Measurements from ENCODE around the gene ROBO1. TPM values are rescaled to one million over a fixed set of nuclear protein-coding genes. Genes with fewer than 3 reads are reported as not detected.
A peak's percentile ranks its signal among the peaks of the same experiment; 100 is the strongest.

ROBO1 gene
- total and polyA plus RNA-seq, 2 experiments from 2014 or later: 18.8 to 31.9 TPM

- Histone ChIP-seq H3K4me3 (no peak overlapping the region), H3K4me2 (ENCODE audit: unreplicated experiment) (no peak overlapping the region), H3K36me3 (ENCODE audit: low read depth) (no peaks in the 10 kb centered on the region), H3K79me2 (ENCODE audit: insufficient read depth) (no peaks in the 10 kb centered on the region), H3K27ac (no peak overlapping the region), H3F3A (ENCODE audit: insufficient read depth) (peaks cover 6% of the 10 kb centered on the region; the same call in 1 of the 2 replicates), H3K27me3 (replicated peaks; ENCODE audit: insufficient read depth) (no peaks in the 10 kb centered on the region), H4K20me1 (ENCODE audit: insufficient read depth) (no peaks in the 10 kb centered on the region), H3K4me1 (ENCODE audit: insufficient read depth) (peaks cover 6% of the 10 kb centered on the region), H3K9ac (no peak overlapping the region), H3K9me3 (ENCODE audit: low read depth) (no peaks in the 10 kb centered on the region), H3K9me2 (ENCODE audit: insufficient read depth) (0 out of 2 replicates have a peak, but pooled peaks cover 3% of the 10 kb centered on the region), H2AFZ (no peak overlapping the region)
- peak; percentile 6 for DNase-seq
- TF ChIP-seq EZH2 (IDR thresholded peaks at IDR 0.05; ENCODE audit: insufficient read depth, poor library complexity, severe bottlenecking) (no peak), EZH2phosphoT487 (IDR thresholded peaks at IDR 0.05; ENCODE audit: insufficient read depth, low read depth) (no peak)
- 37 to 42% methylated on average over 4 of the region's 4 CpGs for WGBS, 2 experiments (ENCODE audit: low coverage in 1 of 2, low lambda C conversion rate in 2 of 2, missing lambda C conversion rate in 2 of 2)
- in situ Hi-C loops (cut with MboI): no loop called here
Measured at GRCh38 chr3:78809966-78810365, 957.8 kb downstream of the ROBO1 start.

- DNase-seq: peak; percentile 63
- Histone ChIP-seq H3K9me3 (ENCODE audit: low read depth) (no peaks in the 10 kb centered on the region), H4K20me1 (ENCODE audit: insufficient read depth) (no peaks in the 10 kb centered on the region), H3K36me3 (ENCODE audit: low read depth) (no peaks in the 10 kb centered on the region), H2AFZ (peak overlapping the region; percentile 48), H3K9ac (peak overlapping the region; percentile 18; the same call in 1 of the 2 replicates), H3F3A (ENCODE audit: insufficient read depth) (peaks cover 13% of the 10 kb centered on the region), H3K27me3 (replicated peaks; ENCODE audit: insufficient read depth) (no peaks in the 10 kb centered on the region), H3K27ac (peak overlapping the region; percentile 37), H3K9me2 (ENCODE audit: insufficient read depth) (no peaks in the 10 kb centered on the region), H3K4me2 (ENCODE audit: unreplicated experiment) (peak overlapping the region; percentile 16), H3K79me2 (ENCODE audit: insufficient read depth) (peaks cover 3% of the 10 kb centered on the region; the same call in 1 of the 2 replicates), H3K4me3 (peak overlapping the region; percentile 43), H3K4me1 (ENCODE audit: insufficient read depth) (peaks cover 16% of the 10 kb centered on the region)
- 4 to 8% methylated on average over 2 of the region's 2 CpGs for WGBS, 2 experiments (ENCODE audit: low coverage in 1 of 2, low lambda C conversion rate in 2 of 2, missing lambda C conversion rate in 2 of 2)
- in situ Hi-C loops (cut with MboI): no loop called here
- TF ChIP-seq EZH2 (IDR thresholded peaks at IDR 0.05; ENCODE audit: insufficient read depth, poor library complexity, severe bottlenecking) (no peak), EZH2phosphoT487 (IDR thresholded peaks at IDR 0.05; ENCODE audit: insufficient read depth, low read depth) (no peak)
Measured at GRCh38 chr3:78804251-78805037, 963.4 kb downstream of the ROBO1 start.

- Histone ChIP-seq H3F3A (ENCODE audit: insufficient read depth) (peaks cover 13% of the 10 kb centered on the region), H3K27ac (no peak overlapping the region), H2AFZ (no peak overlapping the region), H3K36me3 (ENCODE audit: low read depth) (no peaks in the 10 kb centered on the region), H3K9ac (no peak overlapping the region), H3K4me1 (ENCODE audit: insufficient read depth) (peaks cover 16% of the 10 kb centered on the region), H3K79me2 (ENCODE audit: insufficient read depth) (peaks cover 3% of the 10 kb centered on the region; the same call in 1 of the 2 replicates), H3K9me2 (ENCODE audit: insufficient read depth) (no peaks in the 10 kb centered on the region), H4K20me1 (ENCODE audit: insufficient read depth) (no peaks in the 10 kb centered on the region), H3K4me2 (ENCODE audit: unreplicated experiment) (no peak overlapping the region), H3K27me3 (replicated peaks; ENCODE audit: insufficient read depth) (no peaks in the 10 kb centered on the region), H3K4me3 (no peak overlapping the region), H3K9me3 (ENCODE audit: low read depth) (no peaks in the 10 kb centered on the region)
- in situ Hi-C loops (cut with MboI): no loop called here
- 96 to 100% methylated on average over 1 of the region's 1 CpG for WGBS, 2 experiments (ENCODE audit: low coverage in 1 of 2, low lambda C conversion rate in 2 of 2, missing lambda C conversion rate in 2 of 2)
- TF ChIP-seq EZH2 (IDR thresholded peaks at IDR 0.05; ENCODE audit: insufficient read depth, poor library complexity, severe bottlenecking): no peak
- TF ChIP-seq EZH2phosphoT487 (IDR thresholded peaks at IDR 0.05; ENCODE audit: insufficient read depth, low read depth): no peak
- DNase-seq: no peak
Measured at GRCh38 chr3:78802562-78802930, 965.3 kb downstream of the ROBO1 start.

GRCh38 chr3:78801926-78802561 lies 965.8 kb downstream of the ROBO1 start:
- in situ Hi-C loops (cut with MboI): no loop called here

More at GRCh38 chr3:78801926-78802561, 965.8 kb downstream of the ROBO1 start:
- no peak overlapping the region for H3K9ac ChIP-seq
- H3K9me3 ChIP-seq (ENCODE audit: low read depth): no peaks in the 10 kb centered on the region
- peaks cover 3% of the 10 kb centered on the region; the same call in 1 of the 2 replicates for H3K79me2 ChIP-seq (ENCODE audit: insufficient read depth)
- H3K4me1 ChIP-seq (ENCODE audit: insufficient read depth): peaks cover 16% of the 10 kb centered on the region
- peaks cover 13% of the 10 kb centered on the region for H3F3A ChIP-seq (ENCODE audit: insufficient read depth)
- TF ChIP-seq EZH2 (IDR thresholded peaks at IDR 0.05; ENCODE audit: insufficient read depth, poor library complexity, severe bottlenecking) (no peak), EZH2phosphoT487 (IDR thresholded peaks at IDR 0.05; ENCODE audit: insufficient read depth, low read depth) (no peak)
- H3K4me3 ChIP-seq: no peak overlapping the region
- H3K4me2 ChIP-seq (ENCODE audit: unreplicated experiment): no peak overlapping the region
- no peak overlapping the region for H2AFZ ChIP-seq
- H3K27me3 ChIP-seq (replicated peaks; ENCODE audit: insufficient read depth): no peaks in the 10 kb centered on the region
- H4K20me1 ChIP-seq (ENCODE audit: insufficient read depth): no peaks in the 10 kb centered on the region
- no peak overlapping the region for H3K27ac ChIP-seq
- no peak for DNase-seq
- no peaks in the 10 kb centered on the region for H3K9me2 ChIP-seq (ENCODE audit: insufficient read depth)
- no peaks in the 10 kb centered on the region for H3K36me3 ChIP-seq (ENCODE audit: low read depth)
